Measurements from ENCODE around the gene EPB41L2. TPM values are rescaled to one million over a fixed set of nuclear protein-coding genes. Genes with fewer than 3 reads are reported as not detected.
A peak's percentile ranks its signal among the peaks of the same experiment; 100 is the strongest.

The EPB41L2 gene
- total RNA-seq, 1 donor: 47.4 TPM

- DNase-seq (ENCODE audit: insufficient read length, low spot score, missing footprints): peak; percentile 37
- Histone ChIP-seq H3K9me3 (ENCODE audit: low read depth, low read length) (no peaks in the 10 kb centered on the region), H3K27ac (ENCODE audit: low read depth, low read length) (peak overlapping the region; percentile 85), H3K4me2 (ENCODE audit: insufficient read depth, low read length) (peak overlapping the region; percentile 84), H3K79me2 (ENCODE audit: insufficient read depth, low read length) (peaks cover 67% of the 10 kb centered on the region), H3K4me1 (ENCODE audit: insufficient read depth, low read length) (peaks cover 33% of the 10 kb centered on the region), H4K20me1 (ENCODE audit: insufficient read depth, low read length) (no peaks in the 10 kb centered on the region), H3K4me3 (ENCODE audit: insufficient read depth, low read length) (peak overlapping the region; percentile 34), H3K36me3 (ENCODE audit: insufficient read depth, low read length) (no peaks in the 10 kb centered on the region), H3K27me3 (ENCODE audit: insufficient read depth, low read length) (no peaks in the 10 kb centered on the region), H2AFZ (ENCODE audit: low read length) (peak overlapping the region; percentile 71)
- TF ChIP-seq, protein P1, sequence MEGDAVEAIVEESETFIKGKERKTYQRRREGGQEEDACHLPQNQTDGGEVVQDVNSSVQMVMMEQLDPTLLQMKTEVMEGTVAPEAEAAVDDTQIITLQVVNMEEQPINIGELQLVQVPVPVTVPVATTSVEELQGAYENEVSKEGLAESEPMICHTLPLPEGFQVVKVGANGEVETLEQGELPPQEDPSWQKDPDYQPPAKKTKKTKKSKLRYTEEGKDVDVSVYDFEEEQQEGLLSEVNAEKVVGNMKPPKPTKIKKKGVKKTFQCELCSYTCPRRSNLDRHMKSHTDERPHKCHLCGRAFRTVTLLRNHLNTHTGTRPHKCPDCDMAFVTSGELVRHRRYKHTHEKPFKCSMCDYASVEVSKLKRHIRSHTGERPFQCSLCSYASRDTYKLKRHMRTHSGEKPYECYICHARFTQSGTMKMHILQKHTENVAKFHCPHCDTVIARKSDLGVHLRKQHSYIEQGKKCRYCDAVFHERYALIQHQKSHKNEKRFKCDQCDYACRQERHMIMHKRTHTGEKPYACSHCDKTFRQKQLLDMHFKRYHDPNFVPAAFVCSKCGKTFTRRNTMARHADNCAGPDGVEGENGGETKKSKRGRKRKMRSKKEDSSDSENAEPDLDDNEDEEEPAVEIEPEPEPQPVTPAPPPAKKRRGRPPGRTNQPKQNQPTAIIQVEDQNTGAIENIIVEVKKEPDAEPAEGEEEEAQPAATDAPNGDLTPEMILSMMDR (IDR thresholded peaks at IDR 0.05; ENCODE audit: extremely low read depth, low read depth, low read length): no peak
Measured at GRCh38 chr6:131038597-131039344, 24.3 kb downstream of the EPB41L2 start.

DNA sequence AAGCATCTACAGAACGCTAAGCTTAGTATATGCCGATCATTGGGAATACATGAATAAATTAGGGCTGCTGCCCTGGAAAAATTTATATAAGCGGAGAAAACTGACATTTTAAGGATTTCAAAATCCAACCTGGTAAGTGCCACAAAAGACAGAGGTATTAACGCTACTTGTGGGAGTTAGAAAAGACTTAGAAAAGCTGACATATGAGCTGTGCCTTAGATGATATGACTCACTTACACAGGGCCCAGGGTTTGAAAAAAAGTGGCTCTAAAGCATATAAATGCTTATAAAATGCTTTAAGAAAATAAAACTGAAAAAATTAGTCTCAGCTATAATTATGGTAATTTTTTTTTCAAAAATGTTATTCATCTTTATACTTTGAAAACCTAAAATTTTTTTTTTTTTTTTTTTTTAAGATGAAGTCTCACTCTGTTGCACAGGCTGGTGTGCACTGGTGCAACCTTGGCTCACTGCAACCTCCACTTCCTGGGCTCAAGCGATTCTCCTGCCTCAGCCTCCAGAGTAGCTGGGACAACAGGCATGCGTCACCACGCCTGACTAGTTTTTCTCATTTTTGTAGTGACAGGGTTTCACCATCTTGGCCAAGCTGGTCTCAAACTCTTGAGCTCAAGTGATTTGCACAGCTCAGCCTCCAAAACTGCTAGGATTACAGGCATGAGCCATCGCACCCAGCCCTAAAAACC, 25.7 kb downstream of the EPB41L2 start:
- Histone ChIP-seq H3K4me3 (ENCODE audit: insufficient read depth, low read length) (no peak overlapping the region), H3K27me3 (ENCODE audit: insufficient read depth, low read length) (no peaks in the 10 kb centered on the region), H3K27ac (ENCODE audit: low read depth, low read length) (no peak overlapping the region), H3K79me2 (ENCODE audit: insufficient read depth, low read length) (peaks cover 68% of the 10 kb centered on the region), H2AFZ (ENCODE audit: low read length) (no peak overlapping the region), H4K20me1 (ENCODE audit: insufficient read depth, low read length) (no peaks in the 10 kb centered on the region), H3K4me2 (ENCODE audit: insufficient read depth, low read length) (peak overlapping the region; percentile 55), H3K4me1 (ENCODE audit: insufficient read depth, low read length) (peaks cover 30% of the 10 kb centered on the region), H3K9me3 (ENCODE audit: low read depth, low read length) (no peaks in the 10 kb centered on the region), H3K36me3 (ENCODE audit: insufficient read depth, low read length) (no peaks in the 10 kb centered on the region)
- DNase-seq (ENCODE audit: insufficient read length, low spot score, missing footprints): no peak
- TF ChIP-seq, protein P1 (IDR thresholded peaks at IDR 0.05; ENCODE audit: extremely low read depth, low read depth, low read length): no peak

- DNase-seq (ENCODE audit: insufficient read length, low spot score, missing footprints): no peak
- TF ChIP-seq, protein P1 (IDR thresholded peaks at IDR 0.05; ENCODE audit: extremely low read depth, low read depth, low read length): no peak
- Histone ChIP-seq H3K4me2 (ENCODE audit: insufficient read depth, low read length) (peak overlapping the region; percentile 55), H3K4me3 (ENCODE audit: insufficient read depth, low read length) (no peak overlapping the region), H3K9me3 (ENCODE audit: low read depth, low read length) (no peaks in the 10 kb centered on the region), H3K36me3 (ENCODE audit: insufficient read depth, low read length) (no peaks in the 10 kb centered on the region), H3K79me2 (ENCODE audit: insufficient read depth, low read length) (peaks cover 72% of the 10 kb centered on the region), H2AFZ (ENCODE audit: low read length) (no peak overlapping the region), H4K20me1 (ENCODE audit: insufficient read depth, low read length) (no peaks in the 10 kb centered on the region), H3K27me3 (ENCODE audit: insufficient read depth, low read length) (no peaks in the 10 kb centered on the region), H3K27ac (ENCODE audit: low read depth, low read length) (no peak overlapping the region), H3K4me1 (ENCODE audit: insufficient read depth, low read length) (peaks cover 24% of the 10 kb centered on the region)
Measured at GRCh38 chr6:131036601-131037000, 26.4 kb downstream of the EPB41L2 start.

DNA sequence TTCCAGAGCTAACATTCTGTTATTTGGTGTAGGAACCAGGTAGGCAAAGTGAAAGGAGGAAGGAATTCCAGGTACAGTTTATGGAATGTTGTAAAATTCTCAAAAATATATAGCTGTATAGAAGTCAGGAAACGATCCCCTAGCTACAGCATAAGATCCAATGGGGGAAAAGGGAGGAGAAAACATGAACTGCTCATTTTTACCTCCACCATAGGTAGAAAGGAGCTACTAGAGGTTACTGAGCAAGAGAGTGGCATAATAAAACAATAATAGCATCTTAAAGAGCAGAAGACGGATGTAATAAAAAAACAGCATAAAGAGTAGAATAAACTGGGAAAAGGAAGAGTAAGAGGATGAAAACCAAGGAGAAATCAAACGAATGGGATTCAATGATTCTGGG, 26.9 kb downstream of the EPB41L2 start:
- TF ChIP-seq, protein P1 (IDR thresholded peaks at IDR 0.05; ENCODE audit: extremely low read depth, low read depth, low read length): no peak
- H3K27ac ChIP-seq (ENCODE audit: low read depth, low read length): no peak overlapping the region
- H3K4me2 ChIP-seq (ENCODE audit: insufficient read depth, low read length): no peak overlapping the region
- H3K27me3 ChIP-seq (ENCODE audit: insufficient read depth, low read length): no peaks in the 10 kb centered on the region
- no peaks in the 10 kb centered on the region for H4K20me1 ChIP-seq (ENCODE audit: insufficient read depth, low read length)
- H3K4me3 ChIP-seq (ENCODE audit: insufficient read depth, low read length): no peak overlapping the region
- H3K4me1 ChIP-seq (ENCODE audit: insufficient read depth, low read length): peaks cover 19% of the 10 kb centered on the region
- no peaks in the 10 kb centered on the region for H3K9me3 ChIP-seq (ENCODE audit: low read depth, low read length)
- DNase-seq (ENCODE audit: insufficient read length, low spot score, missing footprints): no peak
- peaks cover 68% of the 10 kb centered on the region for H3K79me2 ChIP-seq (ENCODE audit: insufficient read depth, low read length)
- H2AFZ ChIP-seq (ENCODE audit: low read length): no peak overlapping the region
- no peaks in the 10 kb centered on the region for H3K36me3 ChIP-seq (ENCODE audit: insufficient read depth, low read length)

Data from osteoblast (primary cell).